ENCODE data around the gene ATP2C2.

- TF ChIP-seq ZNF274 (IDR thresholded peaks at IDR 0.05; ENCODE audit: low read depth, low read length) = no peak
- TF ChIP-seq YY1 (IDR thresholded peaks at IDR 0.05; ENCODE audit: insufficient read depth, insufficient read length) = no peak
- TF ChIP-seq SUZ12 (IDR thresholded peaks at IDR 0.05; ENCODE audit: extremely low read depth, insufficient read depth, insufficient read length) = no peak
These were observed 11.1 kb upstream of the ATP2C2 start for GRCh38 chr16:84357191-84357651.
